Measurements from ENCODE around the gene GIMAP1. TPM values are rescaled to one million over a fixed set of nuclear protein-coding genes. Genes with fewer than 3 reads are reported as not detected.

GIMAP1 gene
- total and polyA plus RNA-seq, 4 donors: 4.6 to 10.0 (median 7.6) TPM

- H3K9me3 ChIP-seq (ENCODE audit: control insufficient read depth in 4 of 4, insufficient read depth in 3 of 4, low read length in 3 of 4): peaks cover 0 to 2% (median 0%) of the 10 kb centered on the region in 4 donors
- no peak for ATAC-seq (ENCODE audit: insufficient read depth, low FRiP score)
- H3K4me3 ChIP-seq: no peak overlapping the region
- no peak overlapping the region for H3K9ac ChIP-seq (ENCODE audit: insufficient read depth in 1 of 2, low read length in 2 of 2)
- no peak for TF ChIP-seq CTCF (IDR thresholded peaks at IDR 0.05; ENCODE audit: control extremely low read depth, extremely low read depth)
- no peak for DNase-seq
- H3K4me1 ChIP-seq (ENCODE audit: control insufficient read depth in 5 of 5, insufficient read depth in 5 of 5, low read length in 5 of 5): peaks cover 0 to 7% (median 4%) of the 10 kb centered on the region in 5 donors
- peaks cover 0 to 15% (median 0%) of the 10 kb centered on the region in 4 donors for H3K36me3 ChIP-seq (ENCODE audit: control insufficient read depth in 4 of 4, insufficient read depth in 4 of 4, low read length in 4 of 4)
- H3K27me3 ChIP-seq (ENCODE audit: control insufficient read depth in 3 of 3, insufficient read depth in 3 of 3, low read length in 2 of 3): no peaks in the 10 kb centered on the region
- no peak overlapping the region for H3K27ac ChIP-seq (ENCODE audit: low read depth in 1 of 2, low read length in 1 of 2)
- 95 to 96% methylated on average over 47 to 52 of the region's 52 CpGs for WGBS, 2 donors
These were observed 3.8 kb downstream of the GIMAP1 start for GRCh38 chr7:150719960-150720891.

GRCh38 chr7:150721970-150722373, 5.6 kb downstream of the GIMAP1 start:
- Histone ChIP-seq H3K4me1 (ENCODE audit: control insufficient read depth in 5 of 5, insufficient read depth in 5 of 5, low read length in 5 of 5) (peaks cover 0 to 7% (median 2%) of the 10 kb centered on the region in 5 donors), H3K4me3 (no peak overlapping the region), H3K36me3 (ENCODE audit: control insufficient read depth in 4 of 4, insufficient read depth in 4 of 4, low read length in 4 of 4) (peaks cover 0 to 15% (median 0%) of the 10 kb centered on the region in 4 donors), H3K9me3 (ENCODE audit: control insufficient read depth in 4 of 4, insufficient read depth in 3 of 4, low read length in 3 of 4) (peaks cover 0 to 5% (median 0%) of the 10 kb centered on the region in 4 donors), H3K9ac (ENCODE audit: insufficient read depth in 1 of 2, low read length in 2 of 2) (no peak overlapping the region), H3K27me3 (ENCODE audit: control insufficient read depth in 3 of 3, insufficient read depth in 3 of 3, low read length in 2 of 3) (no peaks in the 10 kb centered on the region), H3K27ac (ENCODE audit: low read depth in 1 of 2, low read length in 1 of 2) (peak overlapping the region; percentile 26 to 48)
- ATAC-seq (ENCODE audit: insufficient read depth, low FRiP score) (no peak), DNase-seq (no peak)
- WGBS, 2 donors: 76 to 92% methylated on average over 11 of the region's 11 CpGs
- no peak for TF ChIP-seq CTCF (IDR thresholded peaks at IDR 0.05; ENCODE audit: control extremely low read depth, extremely low read depth)

- Histone ChIP-seq H3K9me3 (ENCODE audit: control insufficient read depth in 4 of 4, insufficient read depth in 3 of 4, low read length in 3 of 4) (peaks cover 0 to 5% (median 0%) of the 10 kb centered on the region in 4 donors), H3K27me3 (ENCODE audit: control insufficient read depth in 3 of 3, insufficient read depth in 3 of 3, low read length in 2 of 3) (no peaks in the 10 kb centered on the region), H3K27ac (ENCODE audit: low read depth in 1 of 2, low read length in 1 of 2) (peak overlapping the region; percentile 26 to 48), H3K36me3 (ENCODE audit: control insufficient read depth in 4 of 4, insufficient read depth in 4 of 4, low read length in 4 of 4) (peaks cover 0 to 15% (median 0%) of the 10 kb centered on the region in 4 donors), H3K9ac (ENCODE audit: insufficient read depth in 1 of 2, low read length in 2 of 2) (no peak overlapping the region), H3K4me3 (no peak overlapping the region), H3K4me1 (ENCODE audit: control insufficient read depth in 5 of 5, insufficient read depth in 5 of 5, low read length in 5 of 5) (peaks cover 0 to 7% (median 2%) of the 10 kb centered on the region in 5 donors)
- TF ChIP-seq CTCF (IDR thresholded peaks at IDR 0.05; ENCODE audit: control extremely low read depth, extremely low read depth): no peak
- 61 to 82% methylated on average over 12 of the region's 12 CpGs for WGBS, 2 donors
- ATAC-seq (ENCODE audit: insufficient read depth, low FRiP score): no peak
- DNase-seq: peak; percentile 35 to 65 (median 59)
These were observed 6.1 kb downstream of the GIMAP1 start for GRCh38 chr7:150722431-150722931.

Data from lung (tissue), 12 donors.